ENCODE results near the gene CCDC181. TPM values are rescaled to one million over a fixed set of nuclear protein-coding genes. Genes with fewer than 3 reads are reported as not detected.
A peak's percentile ranks its signal among the peaks of the same experiment; 100 is the strongest.

The CCDC181 gene
- polyA plus RNA-seq, 2 of the 4 experiments (the other 2 are of a cell fraction): 0.26 to 0.35 TPM

DNA sequence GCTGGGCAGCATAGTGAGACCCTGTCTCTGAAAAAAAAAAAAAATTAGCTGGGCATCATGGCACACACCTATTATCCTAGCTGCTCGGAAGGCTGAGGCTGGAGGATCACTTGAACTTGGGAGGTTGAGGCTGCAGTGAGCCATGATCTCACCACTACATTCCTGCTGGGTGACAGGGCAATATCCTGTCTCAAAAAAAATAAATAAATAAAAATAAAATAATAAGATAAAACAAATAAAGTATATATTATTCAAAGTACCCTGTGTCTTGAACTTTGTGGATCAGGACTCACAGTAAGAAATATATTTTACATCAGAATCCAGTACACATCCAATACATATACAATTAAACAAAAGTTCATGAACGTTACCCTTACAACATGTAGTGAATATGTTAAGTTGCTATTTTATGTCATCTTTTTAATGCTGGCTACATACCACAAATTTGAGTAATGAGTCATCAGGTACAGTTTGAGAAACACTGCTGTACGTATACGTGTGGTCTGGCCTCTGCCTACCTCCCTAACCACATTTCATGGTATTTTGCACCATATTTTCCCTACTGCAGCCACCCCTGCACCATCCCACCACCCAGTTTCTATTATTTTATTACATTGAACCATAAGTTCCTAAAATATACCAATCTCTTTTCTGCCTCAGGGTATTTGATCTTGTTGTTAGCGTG lies 64.1 kb downstream of the CCDC181 start:
- TF ChIP-seq HDAC2 (IDR thresholded peaks at IDR 0.05): no peak
- TF ChIP-seq FOSL2 (IDR thresholded peaks at IDR 0.05): no peak
- peak; percentile 63 for TF ChIP-seq FOSL2 (CRISPR knock-in tag; IDR thresholded peaks at IDR 0.05)
- WGBS (ENCODE audit: missing lambda C conversion rate): 69% methylated on average over 5 of the region's 5 CpGs
- peaks cover 9% of the 10 kb centered on the region; the same call in 1 of the 3 replicates for H3K4me1 ChIP-seq
- no peak overlapping the region for H3K4me3 ChIP-seq
- 0 out of 6 replicates have a peak overlapping the region, but pooled peaks of 1 of the 2 experiments have one; percentile 7 for H3K27ac ChIP-seq
- ChIA-PET CTCF (interaction anchor here (1.0 to 4.8 kb wide), 3 partner anchors 14 to 760 kb away, joined by 4 to 19 read pairs (median 5); no protein-coding TSS in a partner anchor), POLR2A (no interaction called here)
- FAIRE-seq: no peak
- peak overlapping the region; percentile 19; the same call in 2 of the 3 replicates for H3K4me2 ChIP-seq
- no peak for ATAC-seq
- H3K9me3 ChIP-seq: peaks cover 11% of the 10 kb centered on the region; the same call in 2 of the 3 replicates
- no peak for DNase-seq (ENCODE audit: low read depth in 1 of 2, low spot score in 1 of 2)

DNA sequence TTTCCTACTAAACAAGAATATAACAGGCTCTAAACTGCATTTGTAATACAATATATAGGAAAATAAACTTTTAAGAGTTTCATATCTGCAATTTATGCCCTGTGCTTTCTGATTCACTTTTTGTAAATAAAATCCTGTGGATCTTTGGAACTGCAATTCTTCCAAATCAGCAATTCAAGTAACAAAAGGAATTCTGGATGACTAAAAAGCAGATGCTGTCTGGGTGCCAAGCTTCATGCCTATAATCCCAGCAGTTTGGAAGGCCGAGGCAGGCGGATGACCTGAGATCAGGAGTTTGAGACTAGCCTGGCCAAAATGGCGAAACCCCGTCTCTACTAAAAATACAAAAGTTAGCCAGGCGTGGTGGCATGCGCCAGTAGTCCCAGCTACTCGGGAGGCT lies 66.0 kb downstream of the CCDC181 start:
- POLR2A ChIA-PET: no interaction called here
- Histone ChIP-seq H3K9me3 (peaks cover 11% of the 10 kb centered on the region; the same call in 2 of the 3 replicates), H3K4me2 (no peak overlapping the region), H3K4me3 (no peak overlapping the region), H3K27ac (no peak overlapping the region), H3K4me1 (peaks cover 4% of the 10 kb centered on the region; the same call in 1 of the 3 replicates)
- no peak for ATAC-seq
- TF ChIP-seq, protein P1, sequence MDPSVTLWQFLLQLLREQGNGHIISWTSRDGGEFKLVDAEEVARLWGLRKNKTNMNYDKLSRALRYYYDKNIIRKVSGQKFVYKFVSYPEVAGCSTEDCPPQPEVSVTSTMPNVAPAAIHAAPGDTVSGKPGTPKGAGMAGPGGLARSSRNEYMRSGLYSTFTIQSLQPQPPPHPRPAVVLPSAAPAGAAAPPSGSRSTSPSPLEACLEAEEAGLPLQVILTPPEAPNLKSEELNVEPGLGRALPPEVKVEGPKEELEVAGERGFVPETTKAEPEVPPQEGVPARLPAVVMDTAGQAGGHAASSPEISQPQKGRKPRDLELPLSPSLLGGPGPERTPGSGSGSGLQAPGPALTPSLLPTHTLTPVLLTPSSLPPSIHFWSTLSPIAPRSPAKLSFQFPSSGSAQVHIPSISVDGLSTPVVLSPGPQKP (IDR thresholded peaks at IDR 0.05; ENCODE audit: low read depth, low read length): no peak
- TF ChIP-seq BHLHE40 (IDR thresholded peaks at IDR 0.05; ENCODE audit: low read depth, low read length) (no peak), FOXS1 (CRISPR knock-in tag; IDR thresholded peaks at IDR 0.05) (no peak), RFX5 (IDR thresholded peaks at IDR 0.05) (no peak), SMC3 (IDR thresholded peaks at IDR 0.05) (no peak), EHMT2 (IDR thresholded peaks at IDR 0.05; ENCODE audit: low read depth) (no peak), HEYL (CRISPR knock-in tag; IDR thresholded peaks at IDR 0.05) (no peak), RNF2 (IDR thresholded peaks at IDR 0.05; ENCODE audit: borderline replicate concordance, low read depth) (no peak), GATA3 (IDR thresholded peaks at IDR 0.05; ENCODE audit: borderline replicate concordance) (no peak), SREBF2 (IDR thresholded peaks at IDR 0.05) (no peak), POLR2A (IDR thresholded peaks at IDR 0.05; ENCODE audit: low read length) (no peak)
- TF ChIP-seq, protein P2, sequence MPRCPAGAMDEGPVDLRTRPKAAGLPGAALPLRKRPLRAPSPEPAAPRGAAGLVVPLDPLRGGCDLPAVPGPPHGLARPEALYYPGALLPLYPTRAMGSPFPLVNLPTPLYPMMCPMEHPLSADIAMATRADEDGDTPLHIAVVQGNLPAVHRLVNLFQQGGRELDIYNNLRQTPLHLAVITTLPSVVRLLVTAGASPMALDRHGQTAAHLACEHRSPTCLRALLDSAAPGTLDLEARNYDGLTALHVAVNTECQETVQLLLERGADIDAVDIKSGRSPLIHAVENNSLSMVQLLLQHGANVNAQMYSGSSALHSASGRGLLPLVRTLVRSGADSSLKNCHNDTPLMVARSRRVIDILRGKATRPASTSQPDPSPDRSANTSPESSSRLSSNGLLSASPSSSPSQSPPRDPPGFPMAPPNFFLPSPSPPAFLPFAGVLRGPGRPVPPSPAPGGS (IDR thresholded peaks at IDR 0.05): no peak
- TF ChIP-seq, protein P3, sequence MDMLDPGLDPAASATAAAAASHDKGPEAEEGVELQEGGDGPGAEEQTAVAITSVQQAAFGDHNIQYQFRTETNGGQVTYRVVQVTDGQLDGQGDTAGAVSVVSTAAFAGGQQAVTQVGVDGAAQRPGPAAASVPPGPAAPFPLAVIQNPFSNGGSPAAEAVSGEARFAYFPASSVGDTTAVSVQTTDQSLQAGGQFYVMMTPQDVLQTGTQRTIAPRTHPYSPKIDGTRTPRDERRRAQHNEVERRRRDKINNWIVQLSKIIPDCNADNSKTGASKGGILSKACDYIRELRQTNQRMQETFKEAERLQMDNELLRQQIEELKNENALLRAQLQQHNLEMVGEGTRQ (IDR thresholded peaks at IDR 0.05): no peak
- TF ChIP-seq, protein P4, sequence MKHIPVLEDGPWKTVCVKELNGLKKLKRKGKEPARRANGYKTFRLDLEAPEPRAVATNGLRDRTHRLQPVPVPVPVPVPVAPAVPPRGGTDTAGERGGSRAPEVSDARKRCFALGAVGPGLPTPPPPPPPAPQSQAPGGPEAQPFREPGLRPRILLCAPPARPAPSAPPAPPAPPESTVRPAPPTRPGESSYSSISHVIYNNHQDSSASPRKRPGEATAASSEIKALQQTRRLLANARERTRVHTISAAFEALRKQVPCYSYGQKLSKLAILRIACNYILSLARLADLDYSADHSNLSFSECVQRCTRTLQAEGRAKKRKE (CRISPR knock-in tag; IDR thresholded peaks at IDR 0.05; ENCODE audit: low read depth): no peak
- no peak for DNase-seq (ENCODE audit: low read depth in 1 of 2, low spot score in 1 of 2)
- WGBS (ENCODE audit: missing lambda C conversion rate): 85% methylated on average over 7 of the region's 7 CpGs
- no peak for FAIRE-seq
- CTCF ChIA-PET: interaction anchor here (1.0 to 4.8 kb wide), 3 partner anchors 13 to 758 kb away, joined by 3 to 19 read pairs (median 9); no protein-coding TSS in a partner anchor

DNA sequence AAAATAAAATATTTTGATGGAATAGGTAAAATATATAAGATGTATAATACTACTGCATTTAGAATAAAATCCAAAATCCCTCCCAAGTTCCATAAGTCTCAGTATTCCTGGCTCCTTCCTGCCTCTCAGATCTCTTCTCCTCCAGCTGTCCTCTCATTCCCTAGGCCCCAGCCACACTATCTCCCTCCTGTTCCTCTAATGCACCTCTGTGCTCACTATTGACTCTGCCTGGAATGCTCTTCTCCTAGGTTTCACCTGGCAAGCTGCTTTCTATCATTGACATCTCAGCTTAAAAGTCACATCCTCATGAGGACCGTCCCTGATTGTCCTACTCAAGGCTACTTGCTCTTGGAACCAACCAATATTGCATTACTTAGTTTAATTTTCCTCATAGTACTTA lies 66.9 kb downstream of the CCDC181 start:
- 85% methylated on average over 1 of the region's 1 CpG for WGBS (ENCODE audit: missing lambda C conversion rate)
- FAIRE-seq (no peak), ATAC-seq (no peak), DNase-seq (ENCODE audit: low read depth in 1 of 2, low spot score in 1 of 2) (no peak)
- TF ChIP-seq HEYL (CRISPR knock-in tag; IDR thresholded peaks at IDR 0.05) (no peak), CBX2 (IDR thresholded peaks at IDR 0.05; ENCODE audit: borderline replicate concordance, low read depth) (no peak), RFX5 (IDR thresholded peaks at IDR 0.05) (no peak), CEBPB (IDR thresholded peaks at IDR 0.05) (no peak)
- ChIA-PET POLR2A (no interaction called here), CTCF (interaction anchor here (0.6 to 4.8 kb wide), 5 partner anchors 12 to 920 kb away, joined by 3 to 19 read pairs (median 5); no protein-coding TSS in a partner anchor)
- H3K27ac ChIP-seq: no peak overlapping the region
- no peak overlapping the region for H3K4me2 ChIP-seq
- no peak overlapping the region for H3K4me3 ChIP-seq
- H3K9me3 ChIP-seq: peaks cover 10% of the 10 kb centered on the region; the same call in 2 of the 3 replicates
- H3K4me1 ChIP-seq: peaks cover 4% of the 10 kb centered on the region; the same call in 1 of the 3 replicates
